Gastroesophageal sphincter (tissue), 3 donors: Measurements from ENCODE around the gene ZBTB42.

ENCODE experiments used
- CTCF ChIP-seq, 4 experiments: fragments of 200-600 bp in 2 of 4; fragments of 450-650 bp in 2 of 4; sonication (generic) in 1 of 4; IDR thresholded peaks; one replicate each; pipeline ENCODE4 v1.5.1; 2017 to 2019; ENCODE audit warnings: antibody characterized with exemption in 4 of 4, mild to moderate bottlenecking in 2 of 4, moderate library complexity in 2 of 4
- POLR2A ChIP-seq, 2 donors: fragments of 450-650 bp; IDR thresholded peaks; one replicate each; pipeline ENCODE4 v1.6.1; 2017; ENCODE audit warnings: antibody characterized with exemption in 2 of 2, mild to moderate bottlenecking in 2 of 2, moderate library complexity in 1 of 2

GRCh38 chr14:104791425-104791824 is 9.5 kb upstream of the ZBTB42 start:
- TF ChIP-seq POLR2A (IDR thresholded peaks at IDR 0.05) = no peak
- no peak for TF ChIP-seq CTCF (IDR thresholded peaks at IDR 0.05)
